ENCODE measurements around the gene THNSL1.
"Not testable (repeated sequence)": the region's sequence is repeated elsewhere in the genome, so short reads cannot be mapped to it uniquely, and the experiment has no call there.

The THNSL1 gene

GRCh38 chr10:25016376-25017153, at the start of gene THNSL1:
Gene THNSL1 (plus strand): TSS chr10:25016612. CDS start chr10:25023224, 6,612 bp downstream.
- H3K9me3 ChIP-seq = no peaks in the 10 kb centered on the region
- peak within 1 kb of the TSS; percentile 83 for H3K27ac ChIP-seq
- TF ChIP-seq CTCF (IDR thresholded peaks at IDR 0.05) = no peak
- H3K36me3 ChIP-seq = no peaks in the 10 kb centered on the region
- peak; percentile 99 for DNase-seq
- intact Hi-C loops (cut with DNase I; ENCODE audit: low total_unique reads) = loop anchor here (5.0 kb wide), 1 partner anchor 294 kb away; the partner anchor contains the start of gene ARHGAP21
- H3K27me3 ChIP-seq = no peaks in the 10 kb centered on the region
- peak within 1 kb of the TSS; percentile 66 to 70 for H3K4me3 ChIP-seq
- peaks cover 0 to 13% (median 2%) of the 10 kb centered on the region in 4 donors for H3K4me1 ChIP-seq

GRCh38 chr10:24966962-24967481, 49.4 kb upstream of the THNSL1 start:
- no peak overlapping the region for H3K27ac ChIP-seq
- H3K36me3 ChIP-seq = no peaks in the 10 kb centered on the region
- no peaks in the 10 kb centered on the region for H3K4me1 ChIP-seq
- no peak overlapping the region for H3K4me3 ChIP-seq
- no peaks in the 10 kb centered on the region for H3K27me3 ChIP-seq
- TF ChIP-seq CTCF (IDR thresholded peaks at IDR 0.05) = no peak
- intact Hi-C loops (cut with DNase I; ENCODE audit: low total_unique reads) = no loop called here
- H3K9me3 ChIP-seq = no peaks in the 10 kb centered on the region
- no peak for DNase-seq

GRCh38 chr10:24968349-24968748, 48.1 kb upstream of the THNSL1 start:
- no peak for TF ChIP-seq CTCF (IDR thresholded peaks at IDR 0.05)
- H3K9me3 ChIP-seq = no peaks in the 10 kb centered on the region
- H3K27ac ChIP-seq = no peak overlapping the region
- DNase-seq = no peak
- intact Hi-C loops (cut with DNase I; ENCODE audit: low total_unique reads) = no loop called here
- no peaks in the 10 kb centered on the region for H3K27me3 ChIP-seq
- H3K4me3 ChIP-seq = no peak overlapping the region
- H3K36me3 ChIP-seq = no peaks in the 10 kb centered on the region
- H3K4me1 ChIP-seq = no peaks in the 10 kb centered on the region

- H3K4me3 ChIP-seq; H3K27ac ChIP-seq; DNase-seq; H3K36me3 ChIP-seq; intact Hi-C loops (cut with DNase I; ENCODE audit: low total_unique reads); H3K27me3 ChIP-seq; H3K9me3 ChIP-seq; H3K4me1 ChIP-seq: not testable (repeated sequence)
These were observed 47.5 kb upstream of the THNSL1 start for GRCh38 chr10:24968951-24969350.

- no peak for TF ChIP-seq CTCF (IDR thresholded peaks at IDR 0.05)
- no peak for DNase-seq
- Histone ChIP-seq H3K27ac (no peak overlapping the region), H3K27me3 (no peaks in the 10 kb centered on the region), H3K9me3 (no peaks in the 10 kb centered on the region), H3K36me3 (no peaks in the 10 kb centered on the region), H3K4me3 (no peak overlapping the region), H3K4me1 (peaks cover 0 to 8% (median 2%) of the 10 kb centered on the region in 4 donors)
- intact Hi-C loops (cut with DNase I; ENCODE audit: low total_unique reads) = no loop called here
These were observed 46.6 kb upstream of the THNSL1 start for GRCh38 chr10:24969841-24970281.

GRCh38 chr10:24971374-24971773, 45.0 kb upstream of the THNSL1 start:
- Histone ChIP-seq H3K27me3 (no peaks in the 10 kb centered on the region), H3K9me3 (no peaks in the 10 kb centered on the region), H3K4me1 (peaks cover 0 to 10% (median 5%) of the 10 kb centered on the region in 4 donors), H3K36me3 (no peaks in the 10 kb centered on the region), H3K4me3 (no peak overlapping the region), H3K27ac (no peak overlapping the region)
- no peak for DNase-seq
- no peak for TF ChIP-seq CTCF (IDR thresholded peaks at IDR 0.05)
- intact Hi-C loops (cut with DNase I; ENCODE audit: low total_unique reads) = no loop called here
